Heart left ventricle (tissue), 16 donors: ENCODE results near the gene COMMD10. TPM values are rescaled to one million over a fixed set of nuclear protein-coding genes. Genes with fewer than 3 reads are reported as not detected.

Source experiments
- ATAC-seq, 4 donors: fragments of 200-7000 bp; cut with Tn5 transposase; one replicate each; pipeline ENCODE4 v1.9.1; 2020 to 2022; ENCODE audit warnings: moderate library complexity in 4 of 4, mild to moderate bottlenecking in 3 of 4, moderate number of reproducible peaks in 1 of 4
- DNase-seq, 5 donors: peaks; one replicate each; pipeline ENCODE4 v3.0.0-alpha.2; 2020
- H3K27ac ChIP-seq, 12 donors: fragments of 200-600 bp; sonication (generic) in 4 of 12; one replicate each; pipeline versions ENCODE4 v1.5.0 to v1.8.0; 2016 to 2022; ENCODE audit warnings: mild to moderate bottlenecking in 2 of 12
- H3K27me3 ChIP-seq, 9 donors: fragments of 200-600 bp; sonication (generic) in 2 of 9; one replicate each; pipeline versions ENCODE4 v1.5.1 to v1.8.0; 2016 to 2022; ENCODE audit warnings: mild to moderate bottlenecking in 3 of 9
- H3K36me3 ChIP-seq, 9 donors: fragments of 200-600 bp; sonication (generic) in 2 of 9; one replicate each; pipeline versions ENCODE4 v1.5.0 to v1.8.0; 2018 to 2022; ENCODE audit warnings: mild to moderate bottlenecking in 2 of 9
- H3K4me1 ChIP-seq, 12 donors: fragments of 200-600 bp; sonication (generic) in 4 of 12; one replicate each; pipeline versions ENCODE4 v1.5.0 to v1.8.0; 2016 to 2022; ENCODE audit warnings: mild to moderate bottlenecking in 3 of 12
- H3K4me3 ChIP-seq, 12 donors: fragments of 200-600 bp; sonication (generic) in 4 of 12; one replicate each; pipeline versions ENCODE4 v1.5.0 to v1.8.0; 2017 to 2022; ENCODE audit warnings: mild to moderate bottlenecking in 9 of 12, moderate library complexity in 4 of 12
- H3K9me3 ChIP-seq, 12 donors: fragments of 200-600 bp; sonication (generic) in 4 of 12; one replicate each; pipeline versions ENCODE4 v1.5.0 to v1.8.0; 2016 to 2022; ENCODE audit warnings: mild to moderate bottlenecking in 1 of 12
- CTCF ChIP-seq, 12 donors: fragments of 200-600 bp; sonication (generic) in 4 of 12; IDR thresholded peaks; one replicate each; pipeline versions ENCODE4 v1.5.0 to v1.8.0; 2018 to 2022; ENCODE audit warnings: antibody characterized with exemption in 12 of 12, mild to moderate bottlenecking in 5 of 12
- POLR2A ChIP-seq, 2 donors: fragments of 450-650 bp; IDR thresholded peaks; one replicate each; pipeline ENCODE4 v1.6.1; 2017; ENCODE audit warnings: antibody characterized with exemption in 2 of 2, mild to moderate bottlenecking in 2 of 2, moderate library complexity in 2 of 2
- WGBS, 4 donors: extraction: QIAGEN DNeasy Blood & Tissue Kit in 2 of 4; methylation state at CpG; one replicate each; pipeline versions ENCODE4 v1.1.5 to v1.1.7; 2013 to 2018; 5-methylcytosine and 5-hydroxymethylcytosine counted together
- intact Hi-C, 10 donors: fragments of 100-400 bp; cut with DNase I; formaldehyde crosslinking; loops; one replicate each; pipeline versions ENCODE4 v1.11.1 to v1.14.2; 2022
- polyA plus RNA-seq, 2 donors: library from polyadenylated mRNA; stranded (reverse); fragments of 200-250 nt; gene quantifications; one replicate each; pipeline ENCODE4 v1.2.3, GENCODE V29; 2013
- total RNA-seq, 9 donors: library from RNA; depleted of rRNA in 2 of 9; stranded (reverse); fragments of >200 nt in 2 of 9; fragmentation: NEBNext Ultra II Directional in 3 of 9; extraction: Animal tissue kit (Norgen Biotek cat#: 25700) in 3 of 9; gene quantifications; one replicate each; pipeline versions ENCODE4 v1.1.0 to v1.2.4, GENCODE V29; 2016 to 2023
- donor health status: ischemic (EF 13 %, LVEDD 7.1; RV severe dilation, severe dysfunction).
- donor health status: healthy with polysubstance abuse.
- donor health status: DM: no; HTN: yes; CAD: no.
- donor health status: DM: no; HTN: no; CAD: no.
- donor health status: ischemic (EF 25% LVEDD 6.9; RV normal size, moderate dysfunction).
- donor health status: ischemic (EF 25% LVEDD 5.7; RV mildly dilated, moderate dysfunction).
- donor health status: healthy.
- donor health status: DM: yes; HTN: yes; CAD: no.
- donor health status: ischemic (EF 35%, LVEDD 5.7; RV mildly dilated, moderate dysfunction).
- donor health status: nonischemic (EF 11% LVEDD 7.7; RV severe dilation, severe dysfunction).
- donor health status: DM: yes; HTN: yes; CAD: no.
- donor health status: PGD.
- donor health status: ischemic (EF 29% LVEDD 5.4; RV normal size, mild dysfunction).
- donor health status: nonischemic (EF 23%, LVEDD 6.1; RV moderate dilation, normal function).

The COMMD10 gene
- total and polyA plus RNA-seq, 11 donors: 25.2 to 42.2 (median 29.8) TPM

- H3K9me3 ChIP-seq: no peaks in the 10 kb centered on the region
- intact Hi-C loops: no loop called here
- WGBS, 4 donors: 66 to 75% (median 69%) methylated on average over 3 of the region's 3 CpGs
- H3K36me3 ChIP-seq: no peaks in the 10 kb centered on the region
- peaks cover 0 to 8% (median 0%) of the 10 kb centered on the region in 9 donors for H3K27me3 ChIP-seq
- TF ChIP-seq CTCF (IDR thresholded peaks at IDR 0.05) (no peak), POLR2A (IDR thresholded peaks at IDR 0.05) (no peak)
- no peak overlapping the region for H3K27ac ChIP-seq
- no peak overlapping the region for H3K4me3 ChIP-seq
- H3K4me1 ChIP-seq: no peaks in the 10 kb centered on the region
- DNase-seq (no peak), ATAC-seq (no peak)
Observed at GRCh38 chr5:116046261-116046660, 38.6 kb upstream of the COMMD10 start.

GRCh38 chr5:116046823-116047222 lies 38.0 kb upstream of the COMMD10 start:
- Histone ChIP-seq H3K36me3 (no peaks in the 10 kb centered on the region), H3K4me1 (no peaks in the 10 kb centered on the region), H3K9me3 (no peaks in the 10 kb centered on the region), H3K27ac (no peak overlapping the region), H3K27me3 (peaks cover 0 to 8% (median 0%) of the 10 kb centered on the region in 9 donors), H3K4me3 (no peak overlapping the region)
- no peak for DNase-seq
- intact Hi-C loops: no loop called here
- no peak for ATAC-seq
- 80 to 88% (median 86%) methylated on average over 2 of the region's 2 CpGs for WGBS, 4 donors
- TF ChIP-seq POLR2A (IDR thresholded peaks at IDR 0.05) (no peak), CTCF (IDR thresholded peaks at IDR 0.05) (no peak)

GRCh38 chr5:116058346-116058936 lies 26.4 kb upstream of the COMMD10 start:
- Histone ChIP-seq H3K4me1 (no peaks in the 10 kb centered on the region), H3K27me3 (peaks cover 0 to 5% (median 0%) of the 10 kb centered on the region in 9 donors), H3K4me3 (no peak overlapping the region), H3K9me3 (no peaks in the 10 kb centered on the region), H3K27ac (no peak overlapping the region), H3K36me3 (no peaks in the 10 kb centered on the region)
- intact Hi-C loops: no loop called here
- DNase-seq (no peak), ATAC-seq (no peak)
- TF ChIP-seq CTCF (IDR thresholded peaks at IDR 0.05): no peak
- no peak for TF ChIP-seq POLR2A (IDR thresholded peaks at IDR 0.05)
- WGBS, 4 donors: 78 to 88% (median 84%) methylated on average over 13 of the region's 13 CpGs

GRCh38 chr5:116062352-116062751 lies 22.5 kb upstream of the COMMD10 start:
- DNase-seq: no peak
- 89 to 92% (median 90%) methylated on average over 2 of the region's 2 CpGs for WGBS, 4 donors
- H3K4me3 ChIP-seq: no peak overlapping the region
- H3K36me3 ChIP-seq: no peaks in the 10 kb centered on the region
- H3K9me3 ChIP-seq: no peaks in the 10 kb centered on the region
- no peak for TF ChIP-seq POLR2A (IDR thresholded peaks at IDR 0.05)
- TF ChIP-seq CTCF (IDR thresholded peaks at IDR 0.05): no peak
- H3K4me1 ChIP-seq: no peaks in the 10 kb centered on the region
- ATAC-seq: no peak
- intact Hi-C loops: loop anchor here in 5 of 10 donors (10.0 kb wide), 4 partner anchors 168 to 748 kb away; no protein-coding TSS in a partner anchor
- H3K27ac ChIP-seq: no peak overlapping the region
- peaks cover 0 to 7% (median 0%) of the 10 kb centered on the region in 9 donors for H3K27me3 ChIP-seq
